Rectal smooth muscle tissue (tissue), 1 donor: ENCODE measurements around the gene TPRA1.

Experiments used
- H3K27ac ChIP-seq: one replicate; pipeline ENCODE4 v1.7.0; 2013; ENCODE audit warnings: low read depth, low read length, inconsistent platforms
- H3K27me3 ChIP-seq: one replicate; pipeline ENCODE4 v1.7.0; 2013; ENCODE audit warnings: low read length; ENCODE audit not compliant: control insufficient read depth, insufficient read depth
- H3K36me3 ChIP-seq: one replicate; pipeline ENCODE4 v1.7.0; 2013; ENCODE audit warnings: low read length; ENCODE audit not compliant: control insufficient read depth, insufficient read depth
- H3K4me1 ChIP-seq: one replicate; pipeline ENCODE4 v1.7.0; 2013; ENCODE audit warnings: low read length; ENCODE audit not compliant: control insufficient read depth, insufficient read depth
- H3K4me3 ChIP-seq: one replicate; pipeline ENCODE4 v1.7.0; 2013; ENCODE audit warnings: low read length
- H3K9ac ChIP-seq: one replicate; pipeline ENCODE4 v1.7.0; 2013; ENCODE audit warnings: low read length

Gene TPRA1

DNA sequence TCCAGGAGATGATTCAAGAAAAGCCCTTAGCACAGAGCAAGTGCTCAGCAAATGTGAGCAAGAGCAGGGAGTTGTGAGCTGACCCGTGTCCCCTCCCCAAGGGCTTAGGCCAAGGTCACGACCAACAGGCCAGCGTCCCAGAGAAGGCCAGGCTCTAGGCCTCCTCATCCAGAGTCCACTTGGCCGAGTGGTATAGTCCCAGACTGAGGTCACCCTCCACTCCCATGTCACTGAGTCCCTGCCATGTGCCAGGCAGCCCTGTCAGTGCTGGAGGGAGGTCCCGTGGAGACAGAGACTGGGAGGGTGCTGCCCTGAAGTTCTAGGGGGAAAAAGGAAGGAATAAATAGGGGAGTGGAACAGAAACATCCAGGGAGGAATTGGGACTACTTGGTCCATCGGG lies 44.0 kb downstream of the TPRA1 start:
- H3K27me3 ChIP-seq = no peaks in the 10 kb centered on the region
- H3K4me1 ChIP-seq = no peaks in the 10 kb centered on the region
- H3K4me3 ChIP-seq = no peak overlapping the region
- no peak overlapping the region for H3K9ac ChIP-seq
- no peaks in the 10 kb centered on the region for H3K36me3 ChIP-seq
- H3K27ac ChIP-seq = no peak overlapping the region

DNA sequence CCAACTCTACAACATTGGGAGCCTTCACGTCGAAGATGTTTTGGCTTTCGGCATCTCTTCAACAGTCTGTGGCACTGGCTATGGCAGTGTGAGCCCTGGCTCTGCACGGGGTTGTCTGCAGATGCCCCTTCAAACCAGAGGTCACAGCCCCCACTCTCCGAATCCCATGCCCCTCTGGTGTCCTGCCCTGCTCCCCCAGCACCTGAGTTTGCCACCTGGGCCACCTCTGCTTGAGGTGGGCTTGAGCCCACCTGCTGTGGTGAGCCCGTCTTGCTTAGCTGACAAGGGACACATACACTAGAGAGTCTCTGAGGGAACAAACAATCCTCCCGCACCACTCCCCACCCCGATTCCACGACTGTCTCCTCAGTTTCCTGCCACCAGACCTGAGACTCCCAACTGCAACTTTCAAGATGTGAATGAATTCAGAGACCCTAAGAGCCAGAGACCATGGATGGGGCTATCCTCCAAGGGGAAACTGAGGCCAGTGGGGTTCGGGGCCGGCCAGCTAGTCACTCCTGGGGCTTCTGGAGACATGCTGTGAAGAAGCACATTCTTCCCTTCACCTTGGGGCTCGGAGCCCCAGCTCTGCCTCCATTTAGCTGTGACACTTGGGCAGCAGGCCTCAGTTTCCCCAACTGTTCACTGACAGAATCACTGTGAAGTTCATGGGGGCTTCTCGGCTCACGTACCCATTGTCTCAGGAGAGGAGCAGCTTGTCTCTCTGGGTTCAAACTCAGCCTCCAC lies 44.6 kb downstream of the TPRA1 start:
- Histone ChIP-seq H3K4me1 (no peaks in the 10 kb centered on the region), H3K4me3 (no peak overlapping the region), H3K36me3 (no peaks in the 10 kb centered on the region), H3K27ac (no peak overlapping the region), H3K27me3 (no peaks in the 10 kb centered on the region), H3K9ac (no peak overlapping the region)

DNA sequence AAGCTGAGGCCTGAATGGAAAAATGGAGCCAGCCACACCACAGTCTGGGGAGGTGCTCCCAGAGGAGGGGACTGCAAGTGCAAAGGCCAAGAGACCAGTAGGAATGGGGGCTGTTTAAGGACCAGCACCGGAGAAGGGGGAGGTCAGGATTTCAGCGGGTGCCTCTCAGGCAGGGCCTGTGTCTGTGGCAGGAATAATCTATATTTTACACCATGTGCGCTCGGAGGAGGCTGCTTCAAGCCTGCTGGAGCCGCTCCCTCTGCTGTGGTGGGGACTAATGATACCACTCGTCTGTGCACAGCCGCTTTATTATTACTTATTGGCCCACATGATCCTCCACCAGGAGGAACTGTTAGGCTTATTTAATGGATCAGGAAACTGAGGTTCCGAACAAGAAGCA lies 45.3 kb downstream of the TPRA1 start:
- Histone ChIP-seq H3K4me3 (no peak overlapping the region), H3K9ac (no peak overlapping the region), H3K36me3 (no peaks in the 10 kb centered on the region), H3K27me3 (no peaks in the 10 kb centered on the region), H3K27ac (no peak overlapping the region), H3K4me1 (no peaks in the 10 kb centered on the region)

DNA sequence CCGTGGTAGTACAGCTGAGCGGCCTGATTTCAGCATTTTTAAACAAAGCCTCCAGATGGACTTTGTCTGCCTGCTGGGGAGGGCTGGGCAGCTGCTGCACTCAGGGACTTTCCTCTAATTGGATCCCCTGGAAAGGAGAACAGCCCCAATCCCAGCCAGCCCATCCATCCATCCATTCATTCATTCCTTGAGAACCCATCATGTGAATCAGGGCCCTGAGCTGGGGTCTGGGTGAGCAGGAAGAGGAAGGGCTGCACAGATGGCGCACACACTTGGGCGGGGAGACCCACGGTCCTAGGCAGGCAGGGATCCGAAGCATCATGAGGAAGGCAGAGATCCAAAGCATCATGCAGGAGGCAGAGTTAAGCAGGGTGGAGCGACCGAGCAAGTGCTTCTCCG lies 45.7 kb downstream of the TPRA1 start:
- Histone ChIP-seq H3K4me1 (no peaks in the 10 kb centered on the region), H3K27me3 (no peaks in the 10 kb centered on the region), H3K4me3 (no peak overlapping the region), H3K36me3 (no peaks in the 10 kb centered on the region), H3K27ac (no peak overlapping the region), H3K9ac (no peak overlapping the region)

- no peak overlapping the region for H3K4me3 ChIP-seq
- no peak overlapping the region for H3K9ac ChIP-seq
- no peaks in the 10 kb centered on the region for H3K4me1 ChIP-seq
- no peaks in the 10 kb centered on the region for H3K27me3 ChIP-seq
- H3K27ac ChIP-seq = no peak overlapping the region
- no peaks in the 10 kb centered on the region for H3K36me3 ChIP-seq
Measured at GRCh38 chr3:127544192-127544802, 46.2 kb downstream of the TPRA1 start.

DNA sequence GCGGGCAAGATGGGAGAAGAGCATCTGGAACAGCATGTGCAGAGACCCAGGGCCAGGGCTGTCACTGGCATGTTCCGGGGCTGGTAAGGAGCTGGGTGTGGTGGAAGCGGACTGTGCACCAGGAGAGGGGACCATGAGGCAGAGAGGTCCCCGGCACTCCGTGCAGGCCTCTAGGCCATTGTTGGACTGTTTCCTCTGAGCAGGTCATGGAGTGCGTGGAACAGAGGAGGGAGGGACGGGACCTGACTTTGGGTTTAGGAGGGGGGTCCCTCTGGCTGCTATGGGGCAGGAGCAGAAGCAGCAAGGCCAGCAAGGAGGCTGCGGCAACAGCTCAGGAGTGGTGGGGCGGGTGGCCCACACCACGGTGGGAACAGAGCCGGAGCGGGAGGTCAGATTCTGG lies 47.1 kb downstream of the TPRA1 start:
- Histone ChIP-seq H3K4me3 (no peak overlapping the region), H3K36me3 (no peaks in the 10 kb centered on the region), H3K27ac (no peak overlapping the region), H3K9ac (no peak overlapping the region), H3K4me1 (no peaks in the 10 kb centered on the region), H3K27me3 (no peaks in the 10 kb centered on the region)

GRCh38 chr3:127542441-127542952 lies 48.0 kb downstream of the TPRA1 start:
- Histone ChIP-seq H3K4me1 (no peaks in the 10 kb centered on the region), H3K27me3 (no peaks in the 10 kb centered on the region), H3K4me3 (no peak overlapping the region), H3K9ac (no peak overlapping the region), H3K36me3 (no peaks in the 10 kb centered on the region), H3K27ac (no peak overlapping the region)

DNA sequence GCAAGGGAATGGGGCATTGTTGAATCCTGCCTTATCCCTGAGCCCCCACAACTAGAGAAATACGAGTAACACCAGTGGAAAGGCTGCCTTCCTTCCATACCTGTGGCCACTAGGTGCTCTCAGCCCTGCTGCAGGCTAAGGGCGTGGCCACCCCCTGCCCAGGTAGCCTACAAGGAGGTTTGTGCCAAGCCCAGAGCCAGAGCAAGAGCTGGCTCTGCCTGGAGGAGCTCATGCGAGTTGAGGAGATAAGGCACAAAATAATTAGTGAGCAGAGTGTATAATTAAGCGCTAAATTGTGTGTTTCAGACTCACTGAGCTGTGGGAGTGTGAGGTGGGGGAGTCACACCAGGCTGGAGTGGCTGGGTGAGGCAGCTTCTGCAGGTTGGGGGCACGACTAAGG lies 49.2 kb downstream of the TPRA1 start:
- Histone ChIP-seq H3K27me3 (no peaks in the 10 kb centered on the region), H3K9ac (no peak overlapping the region), H3K4me1 (no peaks in the 10 kb centered on the region), H3K36me3 (no peaks in the 10 kb centered on the region), H3K4me3 (no peak overlapping the region), H3K27ac (no peak overlapping the region)

GRCh38 chr3:127539366-127540060 lies 51.0 kb downstream of the TPRA1 start:
- Histone ChIP-seq H3K27me3 (peaks cover 3% of the 10 kb centered on the region), H3K9ac (no peak overlapping the region), H3K36me3 (no peaks in the 10 kb centered on the region), H3K27ac (no peak overlapping the region), H3K4me1 (no peaks in the 10 kb centered on the region), H3K4me3 (no peak overlapping the region)

GRCh38 chr3:127538569-127538968 lies 52.0 kb downstream of the TPRA1 start:
- Histone ChIP-seq H3K36me3 (no peaks in the 10 kb centered on the region), H3K27ac (no peak overlapping the region), H3K27me3 (peaks cover 3% of the 10 kb centered on the region), H3K4me3 (no peak overlapping the region), H3K4me1 (no peaks in the 10 kb centered on the region), H3K9ac (no peak overlapping the region)

DNA sequence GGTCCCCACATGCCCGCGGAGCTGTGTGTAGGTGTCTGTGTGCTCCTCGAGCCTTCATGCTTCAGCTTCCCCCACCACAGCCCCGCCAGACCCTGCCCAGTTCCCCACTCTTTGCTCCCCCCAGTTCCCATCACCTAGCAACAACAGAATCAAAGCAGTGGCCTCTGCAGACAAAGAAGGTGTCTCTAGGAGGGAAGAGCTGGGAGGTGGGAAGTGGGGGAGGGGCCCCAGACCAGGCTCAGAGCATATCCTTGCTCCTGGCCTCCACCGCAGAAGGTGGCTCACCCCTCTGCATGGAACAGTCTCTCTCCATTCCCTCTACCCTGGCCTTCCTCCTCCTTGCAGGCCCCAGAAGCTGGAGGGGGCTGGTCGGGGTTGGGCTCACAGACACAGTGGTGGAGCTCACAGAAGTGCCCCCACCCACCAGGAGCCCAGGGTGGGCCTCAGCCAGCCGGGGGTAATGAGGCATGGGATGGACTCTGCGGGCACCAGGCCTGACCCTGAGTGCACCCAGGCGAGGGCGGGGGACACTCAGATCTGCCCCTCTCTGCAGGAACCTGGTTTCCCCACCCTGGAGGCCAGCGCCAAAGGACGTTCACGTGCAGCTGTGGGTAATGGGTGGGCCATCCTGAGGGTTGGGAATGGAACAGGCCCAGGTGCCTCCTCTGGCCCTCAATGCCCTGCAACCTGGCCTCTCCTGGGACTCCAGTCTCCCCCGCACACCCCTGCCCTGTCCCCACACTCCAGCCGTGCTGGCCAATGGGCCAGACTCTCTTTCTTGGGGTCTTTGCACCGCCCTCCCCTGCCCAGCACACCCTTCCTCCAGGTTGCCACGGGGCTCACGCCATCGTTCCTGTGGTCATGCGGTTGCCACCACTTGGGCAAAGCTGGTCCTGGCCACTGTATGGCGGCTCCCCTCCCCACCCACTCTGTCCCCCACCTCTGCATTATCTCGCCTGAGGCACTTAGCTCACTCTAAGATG lies 53.4 kb downstream of the TPRA1 start:
- Histone ChIP-seq H3K4me1 (no peaks in the 10 kb centered on the region), H3K27ac (no peak overlapping the region), H3K9ac (no peak overlapping the region), H3K4me3 (no peak overlapping the region), H3K27me3 (peaks cover 3% of the 10 kb centered on the region), H3K36me3 (no peaks in the 10 kb centered on the region)
